Nephron (organoid): ENCODE data around the gene PLPPR4.
"Not testable (repeated sequence)": the region's sequence is repeated elsewhere in the genome, so short reads cannot be mapped to it uniquely, and the experiment has no call there.

ENCODE experiments used
- H3K27ac Mint-ChIP-seq, 3 experiments: 2 replicates each; pipeline ENCODE4 v1.8.0; 2020; ENCODE audit warnings: mixed read lengths in 3 of 3, mild to moderate bottlenecking in 2 of 3, moderate library complexity in 1 of 3
- H3K27me3 Mint-ChIP-seq: 2 replicates; pipeline ENCODE4 v1.8.0; 2021; ENCODE audit warnings: low read depth, mild to moderate bottlenecking, moderate library complexity, mixed read lengths
- H3K36me3 Mint-ChIP-seq: 2 replicates; pipeline ENCODE4 v1.8.0; 2020; ENCODE audit warnings: low read depth, mixed read lengths
- H3K4me1 Mint-ChIP-seq: 2 replicates; pipeline ENCODE4 v1.8.0; 2020; ENCODE audit warnings: mixed read lengths
- H3K4me3 Mint-ChIP-seq, 3 experiments: 2 replicates each; pipeline ENCODE4 v1.8.0; 2020; ENCODE audit warnings: mild to moderate bottlenecking in 3 of 3, mixed read lengths in 3 of 3, moderate library complexity in 2 of 3
- H3K9me3 Mint-ChIP-seq: 2 replicates; pipeline ENCODE4 v1.8.0; 2020; ENCODE audit warnings: mixed read lengths
- CTCF ChIP-seq, 3 experiments: fragments of 200-600 bp; sonication (generic); IDR thresholded peaks; one replicate each; pipeline ENCODE4 v1.5.0; 2021; ENCODE audit warnings: antibody characterized with exemption in 3 of 3; ENCODE audit not compliant: unreplicated experiment in 3 of 3

Gene PLPPR4

DNA sequence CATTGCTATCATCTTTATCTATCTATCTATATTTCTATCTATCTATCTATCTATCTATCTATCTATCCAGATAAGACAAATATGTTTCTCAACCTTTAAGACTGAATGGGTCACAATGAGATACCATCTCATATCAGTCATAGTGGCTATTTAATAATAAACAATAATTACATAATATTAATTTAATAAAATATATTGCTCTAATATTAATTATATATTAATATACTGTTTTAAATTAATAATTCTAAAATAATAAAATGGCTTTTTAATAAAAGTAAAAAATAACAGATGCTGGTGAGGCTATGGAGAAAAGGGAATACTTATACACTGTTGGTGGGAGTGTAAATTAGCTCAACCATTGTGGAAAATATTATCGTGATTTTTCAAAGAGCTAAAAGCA, 13.0 kb upstream of the PLPPR4 start:
- no peaks in the 10 kb centered on the region for H3K4me1 Mint-ChIP-seq
- H3K9me3 Mint-ChIP-seq = no peaks in the 10 kb centered on the region
- H3K4me3 Mint-ChIP-seq = no peak overlapping the region
- no peak overlapping the region for H3K27ac Mint-ChIP-seq
- TF ChIP-seq CTCF (IDR thresholded peaks at IDR 0.05; ENCODE audit: unreplicated experiment in 3 of 3) = no peak
- no peaks in the 10 kb centered on the region for H3K36me3 Mint-ChIP-seq
- H3K27me3 Mint-ChIP-seq = no peaks in the 10 kb centered on the region

GRCh38 chr1:99252630-99253029, 11.7 kb upstream of the PLPPR4 start:
- TF ChIP-seq CTCF (IDR thresholded peaks at IDR 0.05; ENCODE audit: unreplicated experiment in 3 of 3) = no peak

DNA sequence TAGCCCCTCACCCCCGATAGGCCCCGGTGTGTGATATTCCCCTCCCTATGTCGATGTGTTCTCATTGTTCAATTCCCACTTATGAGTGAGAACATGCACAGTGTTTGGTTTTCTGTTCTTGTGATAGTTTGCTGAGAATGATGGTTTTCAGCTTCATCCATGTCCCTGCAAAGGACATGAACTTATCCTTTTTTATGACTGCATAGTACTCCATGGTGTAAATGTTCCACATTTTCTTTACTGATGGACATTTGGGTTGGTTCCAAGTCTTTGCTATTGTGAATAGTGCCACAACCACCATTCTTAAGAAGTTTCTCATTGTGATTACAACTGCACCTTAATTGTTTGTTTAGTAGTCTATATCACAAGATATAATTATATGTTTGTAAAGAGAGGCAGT, 3.9 kb upstream of the PLPPR4 start:
- H3K4me1 Mint-ChIP-seq, H3K27ac Mint-ChIP-seq: not testable (repeated sequence)

More at GRCh38 chr1:99252630-99253029, 11.7 kb upstream of the PLPPR4 start:
- H3K4me1 Mint-ChIP-seq = no peaks in the 10 kb centered on the region
- no peaks in the 10 kb centered on the region for H3K36me3 Mint-ChIP-seq
- H3K27ac Mint-ChIP-seq = no peak overlapping the region
- no peaks in the 10 kb centered on the region for H3K27me3 Mint-ChIP-seq
- H3K9me3 Mint-ChIP-seq = no peaks in the 10 kb centered on the region
- no peak overlapping the region for H3K4me3 Mint-ChIP-seq

GRCh38 chr1:99265124-99265523, 832 bp downstream of the PLPPR4 start:
- Mint-ChIP-seq H3K36me3 (no peaks in the 10 kb centered on the region), H3K27me3 (peaks cover 43% of the 10 kb centered on the region), H3K4me1 (no peaks in the 10 kb centered on the region), H3K27ac (no peak overlapping the region), H3K4me3 (peak overlapping the region; percentile 77 to 84 (median 84)), H3K9me3 (no peaks in the 10 kb centered on the region)
- no peak for TF ChIP-seq CTCF (IDR thresholded peaks at IDR 0.05; ENCODE audit: unreplicated experiment in 3 of 3)

More for the DNA sequence above, 3.9 kb upstream of the PLPPR4 start:
- H3K9me3 Mint-ChIP-seq, H3K36me3 Mint-ChIP-seq, H3K4me3 Mint-ChIP-seq: not testable (repeated sequence)
- H3K27me3 Mint-ChIP-seq = peaks cover 32% of the 10 kb centered on the region

GRCh38 chr1:99266726-99267125, 2.4 kb downstream of the PLPPR4 start:
- H3K9me3 Mint-ChIP-seq = no peaks in the 10 kb centered on the region

GRCh38 chr1:99268021-99268420, 3.7 kb downstream of the PLPPR4 start:
- no peak overlapping the region for H3K4me3 Mint-ChIP-seq
- TF ChIP-seq CTCF (IDR thresholded peaks at IDR 0.05; ENCODE audit: unreplicated experiment in 3 of 3) = no peak
- H3K9me3 Mint-ChIP-seq = no peaks in the 10 kb centered on the region
- H3K27me3 Mint-ChIP-seq = peaks cover 33% of the 10 kb centered on the region
- H3K27ac Mint-ChIP-seq = no peak overlapping the region
- H3K36me3 Mint-ChIP-seq = no peaks in the 10 kb centered on the region
- H3K4me1 Mint-ChIP-seq = no peaks in the 10 kb centered on the region

More at GRCh38 chr1:99266726-99267125, 2.4 kb downstream of the PLPPR4 start:
- no peak overlapping the region for H3K27ac Mint-ChIP-seq
- H3K4me1 Mint-ChIP-seq = no peaks in the 10 kb centered on the region
- H3K4me3 Mint-ChIP-seq = no peak overlapping the region
- no peaks in the 10 kb centered on the region for H3K36me3 Mint-ChIP-seq
- H3K27me3 Mint-ChIP-seq = peaks cover 43% of the 10 kb centered on the region
- no peak for TF ChIP-seq CTCF (IDR thresholded peaks at IDR 0.05; ENCODE audit: unreplicated experiment in 3 of 3)
